ENCODE results near the gene EPHB4. TPM values are rescaled to one million over a fixed set of nuclear protein-coding genes. Genes with fewer than 3 reads are reported as not detected.

EPHB4 gene
- total RNA-seq, 4 donors from 2014 or later = 73.5 to 374 (median 163) TPM

GRCh38 chr7:100852048-100852872, 24.9 kb upstream of the EPHB4 start, which contains the start of gene SLC12A9:
SLC12A9 (plus strand) TSS chr7:100852713; CDS start chr7:100854198, 1,485 bp downstream.
- peak; percentile 29 to 38 for TF ChIP-seq POLR2A (IDR thresholded peaks at IDR 0.05)
- peak; percentile 90 to 97 (median 96) for TF ChIP-seq CTCF (IDR thresholded peaks at IDR 0.05)
- peak; percentile 88 to 91 for DNase-seq
- H3K4me1 ChIP-seq = no peaks in the 10 kb centered on the region
- peak within 1 kb of the TSS; percentile 43 to 78 for H3K27ac ChIP-seq
- H3K4me3 ChIP-seq = peak within 1 kb of the TSS; percentile 62 to 66
- no peaks in the 10 kb centered on the region for H3K27me3 ChIP-seq
- H3K36me3 ChIP-seq = no peaks in the 10 kb centered on the region
- intact Hi-C loops (cut with DNase I; ENCODE audit: low total_unique reads) = loop anchor here (5.0 kb wide), 1 partner anchor 130 kb away; the partner anchor contains the start of gene EPO
- no peaks in the 10 kb centered on the region for H3K9me3 ChIP-seq

GRCh38 chr7:100847360-100847759, 20.0 kb upstream of the EPHB4 start:
- intact Hi-C loops (cut with DNase I; ENCODE audit: low total_unique reads) = no loop called here
- no peaks in the 10 kb centered on the region for H3K4me1 ChIP-seq
- no peaks in the 10 kb centered on the region for H3K9me3 ChIP-seq
- no peak for DNase-seq
- H3K36me3 ChIP-seq = no peaks in the 10 kb centered on the region
- TF ChIP-seq CTCF (IDR thresholded peaks at IDR 0.05) (no peak), POLR2A (IDR thresholded peaks at IDR 0.05) (no peak)
- H3K27me3 ChIP-seq = no peaks in the 10 kb centered on the region
- no peak overlapping the region for H3K27ac ChIP-seq
- no peak overlapping the region for H3K4me3 ChIP-seq

GRCh38 chr7:100840470-100841100, 13.3 kb upstream of the EPHB4 start:
- Histone ChIP-seq H3K36me3 (no peaks in the 10 kb centered on the region), H3K4me1 (peaks cover 0 to 6% of the 10 kb centered on the region in 2 donors), H3K9me3 (no peaks in the 10 kb centered on the region), H3K4me3 (no peak overlapping the region), H3K27ac (no peak overlapping the region), H3K27me3 (no peaks in the 10 kb centered on the region)
- TF ChIP-seq CTCF (IDR thresholded peaks at IDR 0.05) (no peak), POLR2A (IDR thresholded peaks at IDR 0.05) (no peak)
- DNase-seq = no peak
- intact Hi-C loops (cut with DNase I; ENCODE audit: low total_unique reads) = no loop called here

GRCh38 chr7:100839361-100839760, 12.0 kb upstream of the EPHB4 start:
- DNase-seq = no peak
- no peak for TF ChIP-seq POLR2A (IDR thresholded peaks at IDR 0.05)
- TF ChIP-seq CTCF (IDR thresholded peaks at IDR 0.05) = no peak
- H3K27me3 ChIP-seq = no peaks in the 10 kb centered on the region
- no peaks in the 10 kb centered on the region for H3K9me3 ChIP-seq
- no peaks in the 10 kb centered on the region for H3K36me3 ChIP-seq
- intact Hi-C loops (cut with DNase I; ENCODE audit: low total_unique reads) = no loop called here
- H3K4me3 ChIP-seq = no peak overlapping the region
- no peak overlapping the region for H3K27ac ChIP-seq
- H3K4me1 ChIP-seq = peaks cover 0 to 6% of the 10 kb centered on the region in 2 donors

Measured in uterus (tissue), 4 donors.